Loucy (cell line): Measurements from ENCODE around the gene PKP3.
"Not testable (repeated sequence)": the region's sequence is repeated elsewhere in the genome, so short reads cannot be mapped to it uniquely, and the experiment has no call there.

ENCODE experiments used
- H2AFZ ChIP-seq: fragments of 200-600 bp; sonication (generic); 2 replicates; pipeline ENCODE4 v1.6.0; 2016; ENCODE audit warnings: antibody characterized with exemption, mild to moderate bottlenecking, low read length, moderate library complexity
- H3F3A ChIP-seq: fragments of 200-600 bp; 2 replicates; pipeline ENCODE4 v1.6.0; 2016; ENCODE audit warnings: antibody characterized with exemption, low read depth, mild to moderate bottlenecking
- H3K27me3 ChIP-seq: fragments of 200-600 bp; sonication (generic); 2 replicates; pipeline ENCODE4 v1.6.1; 2014; ENCODE audit warnings: low read length, mild to moderate bottlenecking; ENCODE audit not compliant: insufficient read depth, poor library complexity, severe bottlenecking
- H3K36me3 ChIP-seq: fragments of 200-600 bp; sonication (generic); 2 replicates; pipeline ENCODE4 v1.6.1; 2016; ENCODE audit warnings: low read length; ENCODE audit not compliant: insufficient read depth
- H3K4me1 ChIP-seq: fragments of 200-600 bp; sonication (generic); 2 replicates; pipeline ENCODE4 v1.5.1; 2014; ENCODE audit warnings: low read length, mild to moderate bottlenecking; ENCODE audit not compliant: insufficient read depth, poor library complexity, severe bottlenecking
- H3K4me2 ChIP-seq: fragments of 200-600 bp; sonication (generic); 2 replicates; pipeline ENCODE4 v1.6.0; 2014; ENCODE audit warnings: antibody characterized with exemption, low read length, low read depth, mild to moderate bottlenecking; ENCODE audit not compliant: poor library complexity, severe bottlenecking
- H3K4me3 ChIP-seq: fragments of 200-600 bp; sonication (generic); 2 replicates; pipeline ENCODE4 v1.5.1; 2014; ENCODE audit warnings: low read length, mild to moderate bottlenecking, mixed read lengths; ENCODE audit not compliant: poor library complexity, severe bottlenecking
- H3K79me2 ChIP-seq: fragments of 200-600 bp; sonication (generic); 2 replicates; pipeline ENCODE4 v1.6.1; 2014; ENCODE audit warnings: low read length; ENCODE audit not compliant: insufficient read depth
- H3K9ac ChIP-seq: fragments of 200-600 bp; sonication (generic); 2 replicates; pipeline ENCODE4 v1.6.0; 2014; ENCODE audit warnings: mild to moderate bottlenecking, low read depth, low read length, moderate library complexity; ENCODE audit not compliant: poor library complexity, severe bottlenecking
- H3K9me2 ChIP-seq: fragments of 200-600 bp; sonication (generic); replicated peaks from 2 replicates; pipeline ENCODE4 v1.6.1; 2016; ENCODE audit warnings: low read depth, low read length, mixed read lengths
- H3K9me3 ChIP-seq: fragments of 200-600 bp; sonication (generic); 2 replicates; pipeline ENCODE4 v1.6.1; 2014; ENCODE audit warnings: mild to moderate bottlenecking, antibody characterized with exemption, low read length, low read depth; ENCODE audit not compliant: insufficient read depth
- H4K20me1 ChIP-seq: fragments of 200-600 bp; sonication (generic); 2 replicates; pipeline ENCODE4 v1.6.0; 2014; ENCODE audit warnings: antibody characterized with exemption, low read length, mild to moderate bottlenecking; ENCODE audit not compliant: insufficient read depth, poor library complexity, severe bottlenecking
- CTCF ChIP-seq: fragments of 200-600 bp; sonication (generic); conservative IDR thresholded peaks from 2 replicates; pipeline ENCODE4 v1.5.1; 2014; ENCODE audit warnings: mild to moderate bottlenecking, antibody characterized with exemption, low read length
- EZH2phosphoT487 ChIP-seq: fragments of 200-600 bp; IDR thresholded peaks from 2 replicates; pipeline ENCODE4 v1.6.1; 2018; ENCODE audit warnings: antibody characterized with exemption, mild to moderate bottlenecking, moderate library complexity, borderline replicate concordance

The PKP3 gene

GRCh38 chr11:400241-400689 is 6.3 kb downstream of the PKP3 start:
- Histone ChIP-seq H3K4me2 (no peak overlapping the region), H3K79me2 (no peaks in the 10 kb centered on the region), H2AFZ (no peak overlapping the region), H3K4me3 (no peak overlapping the region), H3F3A (no peaks in the 10 kb centered on the region), H3K9me2 (no peaks in the 10 kb centered on the region), H3K27me3 (no peaks in the 10 kb centered on the region), H3K9me3 (no peaks in the 10 kb centered on the region), H3K36me3 (no peaks in the 10 kb centered on the region), H4K20me1 (no peaks in the 10 kb centered on the region), H3K9ac (no peak overlapping the region), H3K4me1 (peaks cover 5% of the 10 kb centered on the region)
- no peak for TF ChIP-seq EZH2phosphoT487
- TF ChIP-seq CTCF = no peak

- not testable (repeated sequence) for H2AFZ ChIP-seq, H3K36me3 ChIP-seq, H3K4me2 ChIP-seq, H3K79me2 ChIP-seq, H4K20me1 ChIP-seq, H3K9ac ChIP-seq, H3K9me3 ChIP-seq, H3K4me1 ChIP-seq, H3F3A ChIP-seq, H3K27me3 ChIP-seq, H3K4me3 ChIP-seq, H3K9me2 ChIP-seq
These were observed 7.2 kb downstream of the PKP3 start for GRCh38 chr11:401196-401595.

- Histone ChIP-seq H3K27me3 (no peaks in the 10 kb centered on the region), H3K9ac (no peak overlapping the region), H3K9me3 (no peaks in the 10 kb centered on the region), H4K20me1 (peaks cover 3% of the 10 kb centered on the region), H3K4me3 (no peak overlapping the region), H3K4me2 (no peak overlapping the region), H3K79me2 (no peaks in the 10 kb centered on the region), H3F3A (no peaks in the 10 kb centered on the region), H2AFZ (no peak overlapping the region), H3K4me1 (peaks cover 19% of the 10 kb centered on the region), H3K9me2 (no peaks in the 10 kb centered on the region), H3K36me3 (no peaks in the 10 kb centered on the region)
- no peak for TF ChIP-seq CTCF
- no peak for TF ChIP-seq EZH2phosphoT487
These were observed 9.2 kb downstream of the PKP3 start for GRCh38 chr11:403021-403760.
